Measurements from ENCODE around the gene TBCD.

Gene TBCD

GRCh38 chr17:82859431-82860403, 107.9 kb downstream of the TBCD start:
- no peak for DNase-seq

- DNase-seq = no peak
Measured at GRCh38 chr17:82860606-82861392, 108.9 kb downstream of the TBCD start.

- DNase-seq = no peak
Measured at GRCh38 chr17:82861393-82861775, 109.5 kb downstream of the TBCD start.

- DNase-seq = no peak
Measured at GRCh38 chr17:82862191-82862590, 110.3 kb downstream of the TBCD start.

GRCh38 chr17:82862737-82863382, 111.0 kb downstream of the TBCD start:
- DNase-seq = no peak

- no peak for DNase-seq
Measured at GRCh38 chr17:82863383-82863940, 111.6 kb downstream of the TBCD start.

GRCh38 chr17:82863941-82864712, 112.3 kb downstream of the TBCD start:
- DNase-seq = peak; percentile 60

- peak; percentile 56 for DNase-seq
Measured at GRCh38 chr17:82864713-82865248, 112.9 kb downstream of the TBCD start.

GRCh38 chr17:82865274-82865673, 113.4 kb downstream of the TBCD start:
- no peak for DNase-seq

- DNase-seq = no peak
Measured at GRCh38 chr17:82865774-82866395, 114.0 kb downstream of the TBCD start.

GRCh38 chr17:82866590-82867191, 114.8 kb downstream of the TBCD start:
- DNase-seq = no peak

- no peak for DNase-seq
Measured at GRCh38 chr17:82867763-82868325, 116.0 kb downstream of the TBCD start.

- DNase-seq = no peak
Measured at GRCh38 chr17:82868715-82869131, 116.9 kb downstream of the TBCD start.

- DNase-seq = no peak
Measured at GRCh38 chr17:82869536-82869935, 117.7 kb downstream of the TBCD start.

- DNase-seq = no peak
Measured at GRCh38 chr17:82870091-82870491, 118.2 kb downstream of the TBCD start.

- no peak for DNase-seq
Measured at GRCh38 chr17:82870541-82870940, 118.7 kb downstream of the TBCD start.

GRCh38 chr17:82871056-82871775, 119.4 kb downstream of the TBCD start:
- DNase-seq = no peak

- DNase-seq = no peak
Measured at GRCh38 chr17:82871776-82872561, 120.1 kb downstream of the TBCD start.

All from NCI-H1694 treated with DMSO at 0.1 percent for 48 hours (cell line).